NCI-H2196 (cell line): ENCODE data around the gene ETV1.

Experiments used
- DNase-seq: peaks from one replicate; lab custom pipeline; 2025; ENCODE audit not compliant: unreplicated experiment; lab: John Stamatoyannopoulos, UW

ETV1 gene

GRCh38 chr7:13989126-13989948 is at the start of gene ETV1:
Gene ETV1 (minus strand): TSS chr7:13989666. CDS start chr7:13989052, 614 bp downstream.
- peak; percentile 58 for DNase-seq

GRCh38 chr7:14024406-14024805 is 34.9 kb upstream of the ETV1 start:
- DNase-seq: no peak

GRCh38 chr7:14023838-14024237 is 34.4 kb upstream of the ETV1 start:
- DNase-seq: no peak

DNA sequence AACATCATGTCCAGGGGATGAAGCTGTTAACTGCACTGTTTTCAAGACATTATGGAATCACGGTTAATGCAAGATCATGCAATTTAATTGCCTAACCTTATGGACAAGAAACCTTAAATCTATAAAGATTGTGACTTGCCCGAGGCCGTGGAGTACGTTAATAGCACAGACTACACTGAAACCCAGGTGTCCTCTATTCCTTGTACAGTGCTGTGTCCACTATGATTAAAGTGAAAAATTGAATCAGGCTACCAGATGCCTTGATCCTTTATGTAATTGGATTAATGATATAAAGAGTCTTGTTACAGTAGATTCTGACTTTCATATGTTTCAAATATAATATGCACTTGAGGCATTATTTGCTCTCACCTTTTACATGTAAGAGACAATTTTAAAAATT is 33.9 kb upstream of the ETV1 start:
- no peak for DNase-seq

DNA sequence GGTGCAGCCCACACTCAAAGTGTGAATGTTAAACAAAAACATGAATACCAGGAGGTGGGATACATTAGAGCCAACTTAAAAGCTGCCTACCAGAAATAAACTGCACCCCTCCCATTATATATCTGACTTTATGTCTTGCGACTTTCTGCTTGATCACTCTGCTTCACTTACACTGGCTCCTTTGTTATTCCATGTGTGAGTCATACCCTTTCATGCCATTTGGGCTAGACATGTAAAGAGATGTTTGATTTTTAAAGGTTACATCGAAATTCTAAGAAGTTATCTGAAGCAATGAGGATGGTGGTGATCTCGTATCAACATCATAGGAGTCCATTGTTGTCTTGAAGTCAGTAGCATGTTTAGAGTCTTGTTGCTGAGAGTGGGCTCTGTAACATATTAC is 31.6 kb upstream of the ETV1 start:
- no peak for DNase-seq

- no peak for DNase-seq
Observed at GRCh38 chr7:14020339-14020900, 31.0 kb upstream of the ETV1 start.

- no peak for DNase-seq
Observed at GRCh38 chr7:14018751-14019150, 29.3 kb upstream of the ETV1 start.

GRCh38 chr7:14016950-14017349 is 27.5 kb upstream of the ETV1 start:
- DNase-seq: no peak

DNA sequence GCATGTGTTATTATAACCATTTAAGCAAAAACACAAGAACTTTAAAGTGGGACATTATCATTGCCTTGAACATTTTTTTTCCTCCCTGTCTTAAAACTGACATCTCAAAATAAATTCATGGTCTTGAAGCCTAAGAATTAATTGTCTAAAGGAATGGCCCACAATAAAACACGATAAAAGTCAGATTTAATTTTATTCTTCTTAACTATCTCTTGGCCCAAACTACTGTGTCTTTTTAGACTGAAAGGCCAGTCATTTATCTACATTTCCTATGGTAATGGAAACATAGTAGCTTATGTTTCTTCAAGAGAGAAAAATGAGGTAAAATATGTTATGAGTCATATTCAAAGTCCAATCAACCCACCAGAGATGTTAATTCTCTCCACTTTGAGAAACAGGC is 24.4 kb upstream of the ETV1 start:
- no peak for DNase-seq

GRCh38 chr7:14009453-14010418 is 20.3 kb upstream of the ETV1 start:
- DNase-seq: no peak

- no peak for DNase-seq
Observed at GRCh38 chr7:14001139-14001538, 11.7 kb upstream of the ETV1 start.

- DNase-seq: no peak
Observed at GRCh38 chr7:14000247-14000646, 10.8 kb upstream of the ETV1 start.

- DNase-seq: no peak
Observed at GRCh38 chr7:13998866-13999265, 9.4 kb upstream of the ETV1 start.

DNA sequence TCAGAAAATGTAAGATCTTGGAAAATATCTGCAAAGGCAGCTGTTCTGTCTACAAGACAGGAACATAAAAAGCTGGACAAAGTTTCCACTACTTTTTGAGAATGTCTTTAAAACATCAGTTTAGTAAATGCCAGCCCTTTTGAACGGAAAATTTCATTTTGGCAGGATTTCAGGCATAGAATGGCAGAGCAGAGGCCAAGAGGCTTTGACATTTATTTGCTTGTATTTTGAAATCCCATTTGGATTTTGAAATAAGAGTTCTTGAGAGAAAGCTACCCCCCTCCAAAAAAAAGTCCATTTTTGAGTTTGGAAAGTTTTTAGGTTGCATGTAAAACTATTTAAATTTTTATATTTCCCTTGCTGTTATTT is 3.1 kb upstream of the ETV1 start:
- DNase-seq: no peak

GRCh38 chr7:13991791-13992595 is 2.5 kb upstream of the ETV1 start:
- no peak for DNase-seq

GRCh38 chr7:13990984-13991790 is 1.7 kb upstream of the ETV1 start:
- peak; percentile 95 for DNase-seq

GRCh38 chr7:13990319-13990983 is 985 bp upstream of the ETV1 start:
- peak; percentile 47 for DNase-seq

GRCh38 chr7:13989949-13990305 is 461 bp upstream of the ETV1 start:
- DNase-seq: no peak

DNA sequence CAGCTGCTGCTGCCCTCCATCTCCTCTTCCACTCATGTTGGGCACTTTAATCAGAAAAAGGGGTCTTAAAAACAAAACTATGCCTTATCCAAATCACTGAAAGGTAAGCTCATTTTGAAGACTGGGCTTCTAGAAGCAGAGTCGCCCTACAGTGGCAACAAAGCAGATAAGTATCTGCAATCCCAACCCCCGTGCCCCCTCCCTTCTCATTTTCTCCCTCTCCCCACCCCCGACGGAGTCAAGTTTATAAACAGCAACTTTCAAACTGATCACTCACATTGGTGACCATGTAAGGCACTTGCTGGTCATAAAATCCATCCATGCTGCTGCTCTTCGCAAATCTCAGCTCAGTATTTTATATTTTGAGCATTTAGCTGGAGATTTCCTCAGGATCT is 738 bp downstream of the ETV1 start:
- DNase-seq: no peak

GRCh38 chr7:13988065-13988464 is 1.4 kb downstream of the ETV1 start:
- no peak for DNase-seq
